Tibial nerve (tissue), 3 donors: Measurements from ENCODE around the gene KLHDC4.

Experiments used
- CTCF ChIP-seq, 5 experiments: fragments of 200-600 bp in 3 of 5; fragments of 450-650 bp in 2 of 5; sonication (generic) in 3 of 5; IDR thresholded peaks; one replicate each; pipeline ENCODE4 v1.5.1; 2016 to 2019; ENCODE audit warnings: antibody characterized with exemption in 5 of 5, mild to moderate bottlenecking in 3 of 5, moderate library complexity in 2 of 5
- POLR2A ChIP-seq, 2 donors: fragments of 450-650 bp; IDR thresholded peaks; one replicate each; pipeline ENCODE4 v1.6.1; 2017; ENCODE audit warnings: antibody characterized with exemption in 2 of 2, mild to moderate bottlenecking in 2 of 2, moderate library complexity in 2 of 2

GRCh38 chr16:87803385-87803784 is 37.6 kb upstream of the KLHDC4 start:
- TF ChIP-seq POLR2A (IDR thresholded peaks at IDR 0.05): no peak
- no peak for TF ChIP-seq CTCF (IDR thresholded peaks at IDR 0.05)
